ENCODE data around the gene MEA1.
"Not testable (repeated sequence)": the region's sequence is repeated elsewhere in the genome, so short reads cannot be mapped to it uniquely, and the experiment has no call there.

- TF ChIP-seq, protein P1, sequence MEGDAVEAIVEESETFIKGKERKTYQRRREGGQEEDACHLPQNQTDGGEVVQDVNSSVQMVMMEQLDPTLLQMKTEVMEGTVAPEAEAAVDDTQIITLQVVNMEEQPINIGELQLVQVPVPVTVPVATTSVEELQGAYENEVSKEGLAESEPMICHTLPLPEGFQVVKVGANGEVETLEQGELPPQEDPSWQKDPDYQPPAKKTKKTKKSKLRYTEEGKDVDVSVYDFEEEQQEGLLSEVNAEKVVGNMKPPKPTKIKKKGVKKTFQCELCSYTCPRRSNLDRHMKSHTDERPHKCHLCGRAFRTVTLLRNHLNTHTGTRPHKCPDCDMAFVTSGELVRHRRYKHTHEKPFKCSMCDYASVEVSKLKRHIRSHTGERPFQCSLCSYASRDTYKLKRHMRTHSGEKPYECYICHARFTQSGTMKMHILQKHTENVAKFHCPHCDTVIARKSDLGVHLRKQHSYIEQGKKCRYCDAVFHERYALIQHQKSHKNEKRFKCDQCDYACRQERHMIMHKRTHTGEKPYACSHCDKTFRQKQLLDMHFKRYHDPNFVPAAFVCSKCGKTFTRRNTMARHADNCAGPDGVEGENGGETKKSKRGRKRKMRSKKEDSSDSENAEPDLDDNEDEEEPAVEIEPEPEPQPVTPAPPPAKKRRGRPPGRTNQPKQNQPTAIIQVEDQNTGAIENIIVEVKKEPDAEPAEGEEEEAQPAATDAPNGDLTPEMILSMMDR (IDR thresholded peaks at IDR 0.05): not testable (repeated sequence)
- not testable (repeated sequence) for TF ChIP-seq POLR2A (IDR thresholded peaks at IDR 0.05)
Measured at GRCh38 chr6:43041475-43041874, 27.7 kb upstream of the MEA1 start.

Measured in adrenal gland (tissue), 5 donors.